Spleen (tissue), 11 donors: ENCODE measurements around the gene TWF1. TPM values are rescaled to one million over a fixed set of nuclear protein-coding genes. Genes with fewer than 3 reads are reported as not detected.
A peak's percentile ranks its signal among the peaks of the same experiment; 100 is the strongest.

Source experiments
- DNase-seq: peaks from one replicate; pipeline ENCODE4 v3.0.0-alpha.2; 2020
- H3K27ac ChIP-seq, 8 donors: fragments of 200-600 bp; sonication (generic) in 7 of 8; 1 replicate in 4 of 8; 2 replicates in 4 of 8; pipeline versions ENCODE4 v1.5.0 to v1.8.0; 2016 to 2021; ENCODE audit warnings: inconsistent platforms in 4 of 8, mild to moderate bottlenecking in 4 of 8, moderate library complexity in 1 of 8
- H3K27me3 ChIP-seq, 7 donors: fragments of 200-600 bp; sonication (generic) in 6 of 7; replicated peaks in 1 of 7; 1 replicate in 4 of 7; 2 replicates in 3 of 7; pipeline versions ENCODE4 v1.5.0 to v1.8.0; 2016 to 2021; ENCODE audit warnings: inconsistent platforms in 3 of 7, mild to moderate bottlenecking in 1 of 7
- H3K36me3 ChIP-seq, 6 donors: fragments of 200-600 bp; sonication (generic) in 5 of 6; 1 replicate in 4 of 6; 2 replicates in 2 of 6; pipeline versions ENCODE4 v1.5.0 to v1.8.0; 2016 to 2021; ENCODE audit warnings: inconsistent platforms in 2 of 6
- H3K4me1 ChIP-seq, 6 donors: fragments of 200-600 bp; sonication (generic) in 5 of 6; 1 replicate in 3 of 6; 2 replicates in 3 of 6; pipeline versions ENCODE4 v1.5.0 to v1.8.0; 2016 to 2021; ENCODE audit warnings: inconsistent platforms in 3 of 6
- H3K4me3 ChIP-seq, 8 donors: fragments of 200-600 bp; sonication (generic) in 7 of 8; 1 replicate in 4 of 8; 2 replicates in 4 of 8; pipeline versions ENCODE4 v1.5.0 to v1.8.0; 2016 to 2021; ENCODE audit warnings: inconsistent platforms in 4 of 8, mild to moderate bottlenecking in 4 of 8, moderate library complexity in 2 of 8
- H3K9me3 ChIP-seq, 8 donors: fragments of 200-600 bp; sonication (generic) in 7 of 8; 1 replicate in 4 of 8; 2 replicates in 4 of 8; pipeline versions ENCODE4 v1.5.0 to v1.8.0; 2016 to 2021; ENCODE audit warnings: inconsistent platforms in 4 of 8
- CTCF ChIP-seq, 11 experiments: fragments of 200-600 bp in 7 of 11; fragments of 450-650 bp in 4 of 11; sonication (generic) in 4 of 11; IDR thresholded peaks in 8 of 11; conservative IDR thresholded peaks in 3 of 11; 1 replicate in 7 of 11; 2 replicates in 4 of 11; pipeline versions ENCODE4 v1.4.0 to v1.8.0; 2016 to 2021; ENCODE audit warnings: antibody characterized with exemption in 11 of 11, inconsistent platforms in 4 of 11, mild to moderate bottlenecking in 1 of 11
- POLR2A ChIP-seq, 3 donors: fragments of 450-650 bp; IDR thresholded peaks; one replicate each; pipeline ENCODE4 v1.5.1; 2017; ENCODE audit warnings: antibody characterized with exemption in 3 of 3, mild to moderate bottlenecking in 1 of 3
- POLR2AphosphoS5 ChIP-seq, 3 donors: sonication (generic); formaldehyde crosslinking; IDR thresholded peaks; one replicate each; pipeline ENCODE4 v1.5.1; 2017; ENCODE audit warnings: antibody characterized with exemption in 3 of 3
- WGBS, 5 donors: extraction: QIAGEN DNeasy Blood & Tissue Kit in 3 of 5; methylation state at CpG; one replicate each; pipeline versions ENCODE4 v1.1.5 to v1.1.7; 2013 to 2018; 5-methylcytosine and 5-hydroxymethylcytosine counted together
- intact Hi-C: fragments of 100-400 bp; cut with DNase I; formaldehyde crosslinking; loops from one replicate; pipeline ENCODE4 v1.15.0; 2023; ENCODE audit warnings: low total_unique reads
- polyA plus RNA-seq, 3 donors: library from polyadenylated mRNA; stranded (reverse); fragments of 200-250 nt; gene quantifications; one replicate each; pipeline ENCODE4 v1.2.1, GENCODE V29; 2013
- total RNA-seq, 7 donors: library from RNA; depleted of rRNA in 3 of 7; stranded (reverse); fragments of >200 nt in 3 of 7; fragmentation: NEBNext Ultra II Directional in 4 of 7; extraction: Animal tissue kit (Norgen Biotek cat#: 25700) in 4 of 7; gene quantifications; one replicate each; pipeline versions ENCODE4 v1.1.0 to v1.2.1, GENCODE V29; 2016 to 2021
- donor health status: healthy with polysubstance abuse.
- donor health status: DM: no; HTN: no; CAD: no; lungs with moderate emphysema.
- donor health status: DM: no; HTN: no; CAD: no.
- donor health status: Bipolar disorder and iron deficiency.
- donor health status: healthy.
- donor health status: DM: no; HTN: no; CAD: no.
- donor health status: DM: yes; HTN: yes; CAD: no.

The TWF1 gene
- total and polyA plus RNA-seq, 10 donors: 20.6 to 58.4 (median 31.7) TPM

- Histone ChIP-seq H3K27ac (no peak overlapping the region), H3K9me3 (no peaks in the 10 kb centered on the region), H3K4me1 (peaks cover 0 to 22% (median under 1%) of the 10 kb centered on the region in 6 donors), H3K36me3 (no peaks in the 10 kb centered on the region), H3K4me3 (no peak overlapping the region), H3K27me3 (peaks cover 0 to 39% (median 0%) of the 10 kb centered on the region in 7 donors)
- DNase-seq: no peak
- intact Hi-C loops: no loop called here
- WGBS, 5 donors: 21 to 48% (median 33%) methylated on average over 1 of the region's 1 CpG
- TF ChIP-seq POLR2A (IDR thresholded peaks at IDR 0.05) (no peak), POLR2AphosphoS5 (IDR thresholded peaks at IDR 0.05) (no peak), CTCF (IDR thresholded peaks at IDR 0.05 in 8 of 11, conservative IDR thresholded peaks at IDR 0.05 in 3 of 11) (no peak)
Observed at GRCh38 chr12:43827093-43827492, 21.0 kb upstream of the TWF1 start.

GRCh38 chr12:43826681-43827080 is 20.6 kb upstream of the TWF1 start:
- Histone ChIP-seq H3K4me3 (no peak overlapping the region), H3K9me3 (no peaks in the 10 kb centered on the region), H3K4me1 (peaks cover 0 to 18% (median 0%) of the 10 kb centered on the region in 6 donors), H3K36me3 (no peaks in the 10 kb centered on the region), H3K27me3 (peaks cover 0 to 36% (median 0%) of the 10 kb centered on the region in 7 donors), H3K27ac (no peak overlapping the region)
- WGBS, 5 donors: 73 to 84% (median 80%) methylated on average over 3 of the region's 3 CpGs
- intact Hi-C loops: no loop called here
- TF ChIP-seq CTCF (IDR thresholded peaks at IDR 0.05 in 8 of 11, conservative IDR thresholded peaks at IDR 0.05 in 3 of 11): no peak
- no peak for TF ChIP-seq POLR2AphosphoS5 (IDR thresholded peaks at IDR 0.05)
- TF ChIP-seq POLR2A (IDR thresholded peaks at IDR 0.05): no peak
- no peak for DNase-seq

- Histone ChIP-seq H3K9me3 (no peaks in the 10 kb centered on the region), H3K27ac (peak overlapping the region in 7 of 8 donors; percentile 15 to 66 (median 44)), H3K36me3 (no peaks in the 10 kb centered on the region), H3K4me3 (no peak overlapping the region), H3K27me3 (peaks cover 0 to 38% (median 4%) of the 10 kb centered on the region in 7 donors), H3K4me1 (peaks cover 0 to 5% (median 0%) of the 10 kb centered on the region in 6 donors)
- intact Hi-C loops: no loop called here
- WGBS, 5 donors: 76 to 90% (median 82%) methylated on average over 8 of the region's 8 CpGs
- DNase-seq: peak; percentile 76
- TF ChIP-seq POLR2AphosphoS5 (IDR thresholded peaks at IDR 0.05) (peak in 2 of 3 donors; percentile 57), POLR2A (IDR thresholded peaks at IDR 0.05) (no peak), CTCF (IDR thresholded peaks at IDR 0.05 in 8 of 11, conservative IDR thresholded peaks at IDR 0.05 in 3 of 11) (peak in 1 of 11 experiments; percentile 13)
Observed at GRCh38 chr12:43824207-43824775, 18.2 kb upstream of the TWF1 start.

- 67 to 81% (median 71%) methylated on average over 3 of the region's 3 CpGs for WGBS, 5 donors
- Histone ChIP-seq H3K4me3 (no peak overlapping the region), H3K4me1 (no peaks in the 10 kb centered on the region), H3K9me3 (no peaks in the 10 kb centered on the region), H3K27ac (no peak overlapping the region), H3K36me3 (no peaks in the 10 kb centered on the region), H3K27me3 (peaks cover 0 to 53% (median 3%) of the 10 kb centered on the region in 7 donors)
- TF ChIP-seq POLR2AphosphoS5 (IDR thresholded peaks at IDR 0.05) (no peak), CTCF (IDR thresholded peaks at IDR 0.05 in 8 of 11, conservative IDR thresholded peaks at IDR 0.05 in 3 of 11) (no peak), POLR2A (IDR thresholded peaks at IDR 0.05) (no peak)
- intact Hi-C loops: no loop called here
- no peak for DNase-seq
Observed at GRCh38 chr12:43816168-43816567, 10.1 kb upstream of the TWF1 start.
